GM20000 (cell line): ENCODE data around the gene SLC13A3.

Experiments
- DNase-seq: peaks from one replicate; pipeline ENCODE4 v3.0.0; 2012; ENCODE audit warnings: low spot score
- CTCF ChIP-seq: IDR thresholded peaks from 2 replicates; pipeline ENCODE4 v1.5.1; 2012; ENCODE audit warnings: mild to moderate bottlenecking, control low read depth; ENCODE audit errors: extremely low read depth, missing control alignments

Gene SLC13A3

GRCh38 chr20:46569961-46570360 lies 81.3 kb downstream of the SLC13A3 start:
- TF ChIP-seq CTCF = no peak

GRCh38 chr20:46568570-46569129 lies 82.6 kb downstream of the SLC13A3 start:
- no peak for DNase-seq
- TF ChIP-seq CTCF = no peak

More at GRCh38 chr20:46569961-46570360, 81.3 kb downstream of the SLC13A3 start:
- DNase-seq = no peak

DNA sequence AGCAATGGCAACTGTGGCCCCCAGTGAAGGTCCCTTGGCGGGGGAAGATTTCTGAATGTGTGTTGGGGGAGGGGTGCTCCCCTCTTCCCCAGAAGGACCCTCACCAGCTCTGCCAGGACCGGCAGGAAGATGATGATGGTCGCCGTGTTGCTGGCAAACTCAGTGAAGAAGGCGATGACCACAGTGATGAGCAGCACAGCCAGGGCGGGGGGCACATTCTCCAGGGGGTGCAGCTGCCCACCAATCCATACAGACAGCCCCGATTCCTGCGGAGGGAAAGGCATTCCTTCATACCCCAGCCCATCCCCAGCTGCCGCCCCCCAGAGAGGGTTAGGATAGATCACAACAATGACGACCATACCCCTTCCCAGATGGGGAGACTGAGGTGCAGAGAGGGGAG lies 85.1 kb downstream of the SLC13A3 start:
- TF ChIP-seq CTCF = no peak
- DNase-seq = no peak

- DNase-seq = no peak
- TF ChIP-seq CTCF = no peak
Measured at GRCh38 chr20:46564241-46564957, 86.9 kb downstream of the SLC13A3 start.

GRCh38 chr20:46563860-46564221 lies 87.4 kb downstream of the SLC13A3 start:
- TF ChIP-seq CTCF = no peak
- DNase-seq = no peak

GRCh38 chr20:46563170-46563859 lies 87.9 kb downstream of the SLC13A3 start:
- DNase-seq = no peak
- TF ChIP-seq CTCF = no peak
